Stimulated activated CD4-positive, alpha-beta T cell treated with anti-CD3 and anti-CD28 coated beads, Interleukin-1b, Interleukin-23, amount 100 ng/mL, for 48 hours (primary cell): ENCODE measurements around the gene TMEM222.
"Not testable (repeated sequence)": the region's sequence is repeated elsewhere in the genome, so short reads cannot be mapped to it uniquely, and the experiment has no call there.

Experiments used
- DNase-seq: peaks from one replicate; pipeline ENCODE4 v3.0.0-alpha.2; 2020

Gene TMEM222

GRCh38 chr1:27380766-27381733 is 59.1 kb downstream of the TMEM222 start:
- DNase-seq: no peak

- DNase-seq: no peak
These were observed 60.2 kb downstream of the TMEM222 start for GRCh38 chr1:27381969-27382762.

DNA sequence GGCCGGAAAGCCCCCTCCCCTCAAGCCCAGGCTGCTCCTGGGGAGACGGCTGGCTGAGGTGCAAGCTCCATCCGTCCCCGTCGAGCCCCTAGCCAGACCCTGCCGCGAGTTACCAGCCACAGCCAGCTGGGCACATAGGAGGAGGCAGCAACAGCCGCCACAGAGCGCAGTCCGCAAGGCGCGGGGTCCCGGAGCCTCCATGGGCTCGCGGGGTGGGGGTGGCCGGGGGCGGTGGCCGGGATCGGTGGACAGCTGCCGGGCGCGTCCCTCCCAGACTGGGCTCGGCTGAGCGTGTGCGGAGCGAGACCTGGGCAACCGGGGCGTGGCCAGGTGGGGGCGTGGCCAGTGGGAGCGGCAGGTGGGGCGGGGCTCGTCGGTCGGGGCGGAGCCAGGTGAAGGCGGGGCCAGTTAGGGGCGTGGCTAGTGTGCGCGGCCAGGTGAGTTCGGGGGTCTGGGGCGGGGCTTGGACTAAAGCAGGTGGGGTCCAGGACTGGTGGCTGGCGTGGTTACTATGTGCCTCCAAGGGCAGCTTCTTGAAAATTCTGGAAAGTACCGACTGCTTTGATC is 61.2 kb downstream of the TMEM222 start, which contains the start of gene CD164L2:
CD164L2 (minus strand) TSS at position 295 of the 567 bp plus-strand sequence; CDS start at position 201, 94 bp downstream.
- peak; percentile 42 for DNase-seq

- DNase-seq: no peak
These were observed 61.7 kb downstream of the TMEM222 start for GRCh38 chr1:27383661-27384060.

DNA sequence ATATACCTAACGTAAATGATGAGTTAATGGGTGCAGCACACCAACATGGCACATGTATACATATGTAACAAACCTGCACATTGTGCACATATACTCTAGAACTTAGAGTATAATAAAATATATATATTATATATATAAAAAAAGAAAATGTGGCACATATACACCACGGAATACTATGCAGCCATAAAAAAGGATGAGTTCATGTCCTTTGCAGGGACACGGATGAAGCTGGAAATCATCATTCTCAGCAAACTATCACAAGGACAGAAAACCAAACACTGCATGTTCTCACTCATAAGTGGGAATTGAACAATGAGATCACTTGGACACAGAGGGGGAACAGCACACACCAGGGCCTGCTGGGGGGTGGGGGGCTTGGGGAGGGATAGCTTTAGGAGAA is 62.8 kb downstream of the TMEM222 start:
- not testable (repeated sequence) for DNase-seq
